Ectodermal cell (in vitro differentiated cells): ENCODE measurements around the gene DBNL.

Experiments
- H3K27ac ChIP-seq: 2 replicates; pipeline ENCODE4 v1.7.0; 2013; ENCODE audit warnings: mild to moderate bottlenecking, low read depth, low read length; ENCODE audit not compliant: insufficient read depth, poor library complexity, severe bottlenecking
- H3K27me3 ChIP-seq: 2 replicates; pipeline ENCODE4 v1.7.0; 2013; ENCODE audit warnings: mild to moderate bottlenecking, low read length; ENCODE audit not compliant: insufficient read depth, control insufficient read depth, poor library complexity, severe bottlenecking
- H3K36me3 ChIP-seq: one replicate; pipeline ENCODE4 v1.7.0; 2013; ENCODE audit warnings: low read length; ENCODE audit not compliant: control insufficient read depth, insufficient read depth
- H3K4me1 ChIP-seq: one replicate; pipeline ENCODE4 v1.7.0; 2013; ENCODE audit warnings: low read length; ENCODE audit not compliant: control insufficient read depth, insufficient read depth
- H3K4me3 ChIP-seq: 2 replicates; pipeline ENCODE4 v1.7.0; 2013; ENCODE audit warnings: low read depth, low read length, control low read depth; ENCODE audit not compliant: insufficient read depth
- H3K9me3 ChIP-seq: 2 replicates; pipeline ENCODE4 v1.7.0; 2013; ENCODE audit warnings: mild to moderate bottlenecking, low read length, moderate library complexity; ENCODE audit not compliant: control insufficient read depth
- WGBS, 2 experiments: methylation state at CpG; one replicate each; pipeline ENCODE4 v1.1.7; 2013; ENCODE audit warnings: missing lambda C conversion rate in 2 of 2; 5-methylcytosine and 5-hydroxymethylcytosine counted together

The DBNL gene

GRCh38 chr7:44062180-44062902 lies 17.8 kb downstream of the DBNL start:
- H3K36me3 ChIP-seq, result peaks cover 17% of the 10 kb centered on the region
- no peaks in the 10 kb centered on the region for H3K27me3 ChIP-seq
- H3K27ac ChIP-seq, result no peak overlapping the region
- H3K4me1 ChIP-seq, result peaks cover 27% of the 10 kb centered on the region
- no peak overlapping the region for H3K4me3 ChIP-seq
- H3K9me3 ChIP-seq, result no peaks in the 10 kb centered on the region
- WGBS, 2 experiments, result 94 to 95% methylated on average over 11 of the region's 11 CpGs

- Histone ChIP-seq H3K4me1 (peaks cover 27% of the 10 kb centered on the region), H3K36me3 (peaks cover 14% of the 10 kb centered on the region), H3K4me3 (no peak overlapping the region), H3K27me3 (no peaks in the 10 kb centered on the region), H3K27ac (no peak overlapping the region), H3K9me3 (no peaks in the 10 kb centered on the region)
- 95 to 96% methylated on average over 3 of the region's 3 CpGs for WGBS, 2 experiments
Measured at GRCh38 chr7:44062903-44063295, 18.4 kb downstream of the DBNL start.

GRCh38 chr7:44063547-44063893 lies 19.0 kb downstream of the DBNL start:
- peak overlapping the region; percentile 44 for H3K27ac ChIP-seq
- peaks cover 27% of the 10 kb centered on the region for H3K4me1 ChIP-seq
- WGBS, 2 experiments, result 24 to 25% methylated on average over 10 of the region's 10 CpGs
- no peaks in the 10 kb centered on the region for H3K9me3 ChIP-seq
- peaks cover 13% of the 10 kb centered on the region for H3K36me3 ChIP-seq
- H3K4me3 ChIP-seq, result peak overlapping the region; percentile 29
- H3K27me3 ChIP-seq, result no peaks in the 10 kb centered on the region

- Histone ChIP-seq H3K27ac (peak overlapping the region; percentile 44), H3K27me3 (no peaks in the 10 kb centered on the region), H3K36me3 (peaks cover 7% of the 10 kb centered on the region), H3K4me1 (peaks cover 27% of the 10 kb centered on the region), H3K4me3 (peak overlapping the region; percentile 29), H3K9me3 (no peaks in the 10 kb centered on the region)
- 30 to 31% methylated on average over 16 of the region's 16 CpGs for WGBS, 2 experiments
Measured at GRCh38 chr7:44063894-44064651, 19.6 kb downstream of the DBNL start.

- no peaks in the 10 kb centered on the region for H3K9me3 ChIP-seq
- H3K4me1 ChIP-seq, result peaks cover 27% of the 10 kb centered on the region
- no peaks in the 10 kb centered on the region for H3K27me3 ChIP-seq
- WGBS, 2 experiments, result 79% methylated on average over 33 of the region's 33 CpGs
- H3K27ac ChIP-seq, result no peak overlapping the region
- H3K4me3 ChIP-seq, result peak overlapping the region; percentile 13
- no peaks in the 10 kb centered on the region for H3K36me3 ChIP-seq
Measured at GRCh38 chr7:44064791-44065430, 20.4 kb downstream of the DBNL start.

GRCh38 chr7:44065431-44066110 lies 21.1 kb downstream of the DBNL start, which contains the start of gene PGAM2:
PGAM2 (minus strand) TSS chr7:44065567; CDS start chr7:44065529, 38 bp downstream.
- H3K27ac ChIP-seq, result peak within 1 kb of the TSS; percentile 72
- peaks cover 27% of the 10 kb centered on the region for H3K4me1 ChIP-seq
- H3K27me3 ChIP-seq, result no peaks in the 10 kb centered on the region
- H3K4me3 ChIP-seq, result peak within 1 kb of the TSS; percentile 13
- no peaks in the 10 kb centered on the region for H3K9me3 ChIP-seq
- 44 to 47% methylated on average over 14 of the region's 14 CpGs for WGBS, 2 experiments
- H3K36me3 ChIP-seq, result no peaks in the 10 kb centered on the region

- WGBS, 2 experiments, result 56 to 62% methylated on average over 6 of the region's 6 CpGs
Measured at GRCh38 chr7:44066111-44066460, 21.6 kb downstream of the DBNL start.

GRCh38 chr7:44066494-44067063 lies 22.1 kb downstream of the DBNL start:
- H3K4me1 ChIP-seq, result peaks cover 27% of the 10 kb centered on the region
- H3K9me3 ChIP-seq, result no peaks in the 10 kb centered on the region
- H3K27ac ChIP-seq, result no peak overlapping the region
- H3K4me3 ChIP-seq, result no peak overlapping the region
- no peaks in the 10 kb centered on the region for H3K27me3 ChIP-seq
- 93 to 94% methylated on average over 7 of the region's 7 CpGs for WGBS, 2 experiments
- H3K36me3 ChIP-seq, result no peaks in the 10 kb centered on the region

More at GRCh38 chr7:44066111-44066460, 21.6 kb downstream of the DBNL start:
- Histone ChIP-seq H3K27me3 (no peaks in the 10 kb centered on the region), H3K36me3 (no peaks in the 10 kb centered on the region), H3K4me3 (no peak overlapping the region), H3K4me1 (peaks cover 27% of the 10 kb centered on the region), H3K9me3 (no peaks in the 10 kb centered on the region), H3K27ac (peak overlapping the region; percentile 72)

GRCh38 chr7:44067064-44067951 lies 22.8 kb downstream of the DBNL start:
- Histone ChIP-seq H3K27me3 (no peaks in the 10 kb centered on the region), H3K4me1 (peaks cover 27% of the 10 kb centered on the region), H3K4me3 (no peak overlapping the region), H3K27ac (no peak overlapping the region), H3K9me3 (no peaks in the 10 kb centered on the region), H3K36me3 (no peaks in the 10 kb centered on the region)
- 93% methylated on average over 11 of the region's 11 CpGs for WGBS, 2 experiments
